GM21367 (cell line): ENCODE results near the gene HECTD4.

Source experiments
- ATAC-seq: cut with Tn5 transposase; IDR thresholded peaks from one replicate; pipeline ENCODE4 v1.9.1; 2021; ENCODE audit not compliant: unreplicated experiment

HECTD4 gene

DNA sequence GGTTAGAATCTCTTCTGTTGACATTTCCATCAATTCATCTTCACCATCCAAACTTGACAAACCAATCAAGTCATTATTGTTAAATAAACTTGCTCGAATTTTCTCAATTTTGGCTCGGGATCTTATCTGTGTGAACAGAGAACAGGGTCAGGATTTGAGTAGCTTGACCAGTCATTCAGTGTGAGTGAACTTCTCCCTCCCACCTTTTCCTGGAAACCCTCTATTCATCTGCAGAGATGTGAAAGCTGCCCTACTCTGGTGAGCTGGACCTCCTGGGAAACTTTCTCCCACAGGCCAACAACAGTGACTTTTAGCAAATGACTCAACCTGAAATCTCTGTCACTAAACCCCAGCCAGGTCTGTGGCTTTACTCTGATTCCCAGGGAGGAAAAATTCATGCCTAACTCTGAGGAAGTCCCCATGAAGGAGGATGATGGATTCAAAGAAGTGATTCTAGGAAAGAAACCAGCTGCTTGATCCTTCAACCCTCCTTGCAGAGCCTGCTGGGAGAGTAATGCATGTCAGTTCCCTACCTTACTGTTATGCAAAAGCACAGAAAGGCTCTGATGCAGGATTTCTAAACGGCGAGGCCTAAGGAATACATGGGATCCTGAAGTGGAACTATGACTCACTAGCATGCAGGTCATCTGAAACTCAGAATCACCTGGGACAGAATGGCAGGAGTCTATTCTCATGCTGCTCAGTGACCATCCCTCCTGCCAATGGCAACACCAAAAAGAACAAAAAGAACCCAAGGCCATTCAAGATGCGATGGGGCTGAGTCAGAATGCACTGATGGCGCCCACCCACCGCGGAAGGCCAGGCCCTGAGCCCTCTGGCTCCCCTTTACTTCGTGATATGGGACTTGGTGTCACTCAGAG lies 198.8 kb downstream of the HECTD4 start:
- no peak for ATAC-seq

DNA sequence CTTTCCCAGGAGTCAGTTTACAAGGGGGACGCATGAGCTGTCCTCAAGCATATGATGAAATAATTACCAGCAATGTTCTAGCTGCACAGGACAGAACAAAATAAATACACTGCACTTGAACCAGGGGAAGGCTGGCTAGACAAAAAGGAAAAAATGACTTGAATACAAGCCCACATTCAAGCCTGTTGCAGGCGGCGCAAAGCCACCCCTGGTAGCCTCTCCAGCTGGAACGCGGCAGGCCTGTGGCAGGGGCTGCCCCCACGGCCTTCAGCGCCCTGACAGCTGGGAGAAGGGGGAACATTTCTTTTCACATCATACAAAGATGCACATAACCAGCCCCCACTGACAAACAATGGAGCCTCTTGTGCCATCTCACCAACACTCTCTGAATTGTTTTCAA lies 199.7 kb downstream of the HECTD4 start:
- no peak for ATAC-seq

- ATAC-seq = no peak
Measured at GRCh38 chr12:112180422-112180821, 201.8 kb downstream of the HECTD4 start.

- ATAC-seq = no peak
Measured at GRCh38 chr12:112179916-112180315, 202.3 kb downstream of the HECTD4 start.

GRCh38 chr12:112179341-112179740 lies 202.9 kb downstream of the HECTD4 start:
- no peak for ATAC-seq

- ATAC-seq = no peak
Measured at GRCh38 chr12:112178796-112179195, 203.4 kb downstream of the HECTD4 start.

- ATAC-seq = no peak
Measured at GRCh38 chr12:112176321-112177010, 205.8 kb downstream of the HECTD4 start.

DNA sequence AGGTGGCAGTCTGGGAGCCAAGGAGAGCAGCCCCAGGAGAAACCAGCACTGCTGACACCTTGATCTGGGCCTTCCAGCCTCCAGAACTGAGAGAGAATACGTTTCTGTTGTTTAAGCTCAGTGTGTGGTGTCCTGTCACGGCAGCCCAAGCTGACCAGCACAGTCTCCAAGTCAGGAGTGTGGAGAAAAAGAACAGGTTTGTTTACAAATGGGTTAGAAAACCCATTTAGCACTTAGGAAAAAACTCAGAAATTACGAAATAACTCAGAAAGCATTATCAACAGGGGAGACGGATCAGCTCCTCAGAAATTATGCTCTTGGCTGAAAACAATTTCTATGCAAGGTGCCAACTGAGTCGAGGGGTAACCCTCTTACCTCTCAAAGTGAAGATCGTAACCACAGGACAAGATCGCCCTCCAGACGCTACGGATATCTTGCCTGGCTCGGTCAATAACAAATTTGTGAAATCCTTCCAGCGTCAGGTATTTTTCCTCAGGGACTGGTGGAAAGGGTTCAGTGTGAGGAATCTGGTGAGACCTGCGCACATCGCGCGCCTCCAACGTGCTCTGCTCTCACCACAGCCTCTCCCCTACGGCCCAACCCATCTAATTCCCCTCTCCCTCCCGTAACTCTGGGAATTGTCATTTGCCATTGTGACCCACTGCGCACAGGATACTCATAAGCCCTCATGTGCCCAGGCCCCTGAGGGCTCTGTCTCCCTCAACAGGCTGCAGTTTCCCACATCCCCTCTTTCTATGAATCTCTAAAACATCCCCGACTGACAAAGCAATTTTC lies 206.7 kb downstream of the HECTD4 start:
- no peak for ATAC-seq

DNA sequence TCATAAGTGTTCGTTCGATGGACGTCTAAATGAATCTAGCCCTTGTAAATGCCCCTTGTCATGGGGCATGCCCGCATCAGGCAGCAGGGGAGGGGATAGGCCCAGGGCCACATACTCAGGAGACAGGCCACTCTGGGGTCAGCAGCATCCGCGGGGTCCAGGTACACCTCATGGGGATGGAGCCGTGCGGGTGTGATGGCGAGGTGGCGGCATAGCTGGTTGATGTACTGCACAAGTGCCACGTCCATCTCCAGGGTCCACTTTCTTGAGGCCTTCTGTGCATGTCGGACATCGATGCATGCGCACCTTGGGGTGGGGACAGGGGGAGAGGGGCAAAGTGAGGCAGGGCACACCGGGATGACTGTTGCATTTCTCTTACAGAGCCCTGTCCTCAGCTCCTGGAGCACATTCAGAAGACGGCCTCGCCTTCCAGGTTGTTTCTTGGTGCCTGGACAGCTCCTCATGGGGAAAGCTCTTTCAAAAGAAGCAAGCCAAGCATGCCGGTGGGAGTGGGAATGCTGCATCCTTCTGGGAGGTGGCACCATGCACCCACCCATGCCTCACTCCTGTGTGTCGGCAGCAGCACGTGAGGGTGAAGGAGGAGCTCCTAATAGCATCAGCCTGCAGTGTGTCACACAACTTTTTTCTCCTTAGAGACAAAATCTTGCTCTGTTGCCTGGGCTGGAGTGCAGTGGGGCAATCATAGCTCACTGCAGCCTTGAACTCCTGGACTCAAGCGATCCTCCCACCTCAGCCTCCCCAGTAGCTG lies 209.5 kb downstream of the HECTD4 start:
- no peak for ATAC-seq

DNA sequence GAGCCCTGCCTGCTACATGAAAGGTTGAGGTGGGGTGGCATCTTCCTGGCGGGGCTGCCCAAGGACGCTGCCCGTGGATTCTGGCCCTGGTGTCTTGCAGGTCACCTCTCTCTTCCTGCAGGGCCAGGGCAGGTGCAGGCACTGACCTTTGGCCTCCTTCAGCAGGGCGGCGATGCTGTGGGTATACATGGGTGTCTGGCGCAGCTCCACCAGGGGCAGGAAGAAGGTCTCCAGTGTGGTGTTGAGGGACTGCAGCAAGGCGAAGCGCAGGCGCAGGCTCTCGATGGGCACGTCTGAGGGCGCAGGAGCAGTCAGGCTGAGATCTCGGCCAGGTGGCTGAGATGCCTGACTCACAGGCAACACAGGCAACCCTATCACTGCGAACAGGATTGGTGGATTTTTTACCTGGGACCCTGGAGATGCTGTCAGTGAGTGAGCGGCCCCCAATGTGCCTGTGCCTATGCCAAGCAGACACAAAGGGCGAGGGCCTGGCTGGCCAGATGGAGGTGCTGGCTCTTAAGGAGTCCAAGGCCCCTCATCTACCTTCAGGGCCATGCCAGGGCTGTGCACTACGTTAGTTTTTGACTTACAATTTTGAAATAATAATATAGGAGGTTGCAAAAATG lies 211.1 kb downstream of the HECTD4 start:
- ATAC-seq = no peak

- no peak for ATAC-seq
Measured at GRCh38 chr12:112170376-112170775, 211.9 kb downstream of the HECTD4 start.

GRCh38 chr12:112169966-112170365 lies 212.3 kb downstream of the HECTD4 start:
- no peak for ATAC-seq

GRCh38 chr12:112169161-112169872 lies 212.9 kb downstream of the HECTD4 start:
- no peak for ATAC-seq

- no peak for ATAC-seq
Measured at GRCh38 chr12:112168561-112168971, 213.7 kb downstream of the HECTD4 start.

DNA sequence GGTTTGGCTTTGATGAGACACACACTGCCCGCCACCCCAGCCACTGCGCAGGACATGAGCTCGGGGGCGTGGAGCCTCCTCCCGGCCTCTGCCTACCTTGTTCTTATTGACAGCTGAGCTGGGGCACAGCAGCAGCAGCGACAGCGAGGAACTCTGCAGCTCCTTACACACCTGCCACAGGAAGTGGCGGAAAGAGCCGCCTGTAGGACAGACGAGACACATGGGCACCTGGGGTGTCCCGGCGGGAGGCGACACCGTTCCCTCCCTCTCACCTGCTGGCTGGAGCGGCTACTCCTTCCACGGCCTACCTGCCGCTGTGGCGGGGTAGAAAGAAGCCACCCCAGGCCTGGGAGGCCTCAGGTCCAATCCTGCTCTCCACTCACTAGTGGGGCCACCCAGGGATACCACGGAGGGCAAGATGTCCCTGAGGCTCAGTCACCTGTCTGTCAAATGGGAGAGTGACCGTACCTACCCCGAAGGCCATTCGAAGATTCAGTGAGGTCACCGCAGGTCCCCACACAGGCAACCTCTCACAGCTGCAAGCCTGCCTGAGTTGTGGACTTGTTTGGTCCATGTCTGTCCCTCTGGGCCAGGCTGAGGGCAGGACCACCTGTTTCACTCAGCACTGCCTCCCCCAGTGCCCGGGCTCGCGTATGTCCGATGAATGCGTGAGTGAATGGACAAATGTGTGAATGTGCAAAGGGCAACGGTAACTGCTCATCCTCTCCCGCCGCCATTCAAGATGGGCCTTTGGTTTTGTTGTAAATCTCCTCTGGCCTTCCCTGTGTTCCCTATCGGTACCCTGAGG lies 214.3 kb downstream of the HECTD4 start:
- ATAC-seq = no peak

- no peak for ATAC-seq
Measured at GRCh38 chr12:112167031-112167461, 215.2 kb downstream of the HECTD4 start.

- ATAC-seq = no peak
Measured at GRCh38 chr12:112166051-112167015, 215.9 kb downstream of the HECTD4 start.

- no peak for ATAC-seq
Measured at GRCh38 chr12:112165624-112166023, 216.6 kb downstream of the HECTD4 start.
